Astrocyte (in vitro differentiated cells and primary cell): ENCODE measurements around the gene CALHM2. TPM values are rescaled to one million over a fixed set of nuclear protein-coding genes. Genes with fewer than 3 reads are reported as not detected.
A peak's percentile ranks its signal among the peaks of the same experiment; 100 is the strongest.

ENCODE experiments used
- DNase-seq: peaks from one replicate; pipeline ENCODE4 v3.0.0-alpha.2; 2010; ENCODE audit warnings: low read depth
- FAIRE-seq: peaks from 2 replicates; lab custom pipeline; 2011; peaks lifted over from hg19 to GRCh38; lab: Jason Lieb, UNC
- H2AFZ ChIP-seq: 2 replicates; pipeline ENCODE4 v1.6.0; 2012; ENCODE audit warnings: low read depth, low read length, inconsistent platforms
- H3K27ac ChIP-seq: 2 replicates; pipeline ENCODE4 v1.5.1; 2011; ENCODE audit warnings: low read depth, low read length, inconsistent platforms
- H3K27me3 ChIP-seq: 2 replicates; pipeline ENCODE4 v1.6.0; 2011; ENCODE audit warnings: low read length, inconsistent platforms; ENCODE audit not compliant: insufficient read depth
- H3K36me3 ChIP-seq: 2 replicates; pipeline ENCODE4 v1.5.1; 2011; ENCODE audit warnings: low read length, inconsistent platforms; ENCODE audit not compliant: insufficient read depth
- H3K4me1 ChIP-seq: 2 replicates; pipeline ENCODE4 v1.5.1; 2011; ENCODE audit warnings: low read length, inconsistent platforms; ENCODE audit not compliant: insufficient read depth
- H3K4me2 ChIP-seq: 2 replicates; pipeline ENCODE4 v1.6.0; 2012; ENCODE audit warnings: low read length, inconsistent platforms
- H3K4me3 ChIP-seq: 2 replicates; pipeline ENCODE4 v1.5.1; 2011; ENCODE audit warnings: low read depth, mild to moderate bottlenecking, low read length, inconsistent platforms; ENCODE audit not compliant: insufficient read depth
- H3K79me2 ChIP-seq: 2 replicates; pipeline ENCODE4 v1.6.0; 2012; ENCODE audit warnings: mild to moderate bottlenecking, low read length, inconsistent platforms; ENCODE audit not compliant: insufficient read depth
- H3K9ac ChIP-seq: 2 replicates; pipeline ENCODE4 v1.6.0; 2012; ENCODE audit warnings: mild to moderate bottlenecking, low read length, inconsistent platforms
- H3K9me3 ChIP-seq: 2 replicates; pipeline ENCODE4 v1.5.1; 2012; ENCODE audit warnings: low read depth, mild to moderate bottlenecking, low read length, inconsistent platforms; ENCODE audit not compliant: insufficient read depth
- H4K20me1 ChIP-seq: 2 replicates; pipeline ENCODE4 v1.6.0; 2012; ENCODE audit warnings: low read length, inconsistent platforms; ENCODE audit not compliant: insufficient read depth
- H3K27ac Mint-ChIP-seq: one replicate; pipeline ENCODE4 v1.8.0; 2021; ENCODE audit warnings: mild to moderate bottlenecking, mixed read lengths; ENCODE audit not compliant: unreplicated experiment
- H3K27me3 Mint-ChIP-seq: one replicate; pipeline ENCODE4 v1.8.0; 2021; ENCODE audit warnings: low read depth, mixed read lengths; ENCODE audit not compliant: unreplicated experiment
- H3K36me3 Mint-ChIP-seq: one replicate; pipeline ENCODE4 v1.8.0; 2021; ENCODE audit warnings: low read depth, mixed read lengths; ENCODE audit not compliant: unreplicated experiment
- H3K4me1 Mint-ChIP-seq: one replicate; pipeline ENCODE4 v1.8.0; 2021; ENCODE audit warnings: low read depth, mixed read lengths; ENCODE audit not compliant: unreplicated experiment
- H3K4me3 Mint-ChIP-seq: one replicate; pipeline ENCODE4 v1.8.0; 2021; ENCODE audit warnings: mild to moderate bottlenecking, moderate library complexity, mixed read lengths; ENCODE audit not compliant: unreplicated experiment
- H3K9me3 Mint-ChIP-seq: one replicate; pipeline ENCODE4 v1.8.0; 2021; ENCODE audit warnings: mild to moderate bottlenecking, mixed read lengths; ENCODE audit not compliant: unreplicated experiment
- CTCF ChIP-seq: IDR thresholded peaks from 2 replicates; pipeline ENCODE4 v1.5.1; 2011; ENCODE audit warnings: low read depth, mild to moderate bottlenecking, inconsistent platforms, low read length, moderate library complexity; ENCODE audit not compliant: insufficient read depth
- EZH2 ChIP-seq: IDR thresholded peaks from 2 replicates; pipeline ENCODE4 v1.6.1; 2012; ENCODE audit warnings: mild to moderate bottlenecking, low read length, inconsistent platforms; ENCODE audit not compliant: insufficient read depth
- total RNA-seq: library from RNA; stranded (reverse); gene quantifications from 2 replicates; pipeline ENCODE4 v1.2.1, GENCODE V29; 2021

The CALHM2 gene
- total RNA-seq, 1 donor from 2014 or later, result 1.2 TPM

- Histone ChIP-seq H3K4me2 (no peak overlapping the region), H3K4me1 (no peaks in the 10 kb centered on the region), H3K36me3 (no peaks in the 10 kb centered on the region), H4K20me1 (no peaks in the 10 kb centered on the region), H2AFZ (no peak overlapping the region), H3K79me2 (no peaks in the 10 kb centered on the region), H3K9ac (no peak overlapping the region), H3K27ac (no peak overlapping the region), H3K9me3 (no peaks in the 10 kb centered on the region), H3K27me3 (peaks cover 23% of the 10 kb centered on the region), H3K4me3 (no peak overlapping the region)
- no peak overlapping the region for H3K27ac Mint-ChIP-seq
- H3K4me3 Mint-ChIP-seq, result peak overlapping the region; percentile 20
- no peaks in the 10 kb centered on the region for H3K9me3 Mint-ChIP-seq
- FAIRE-seq, result no peak
- DNase-seq, result no peak
- peaks cover 1% of the 10 kb centered on the region for H3K4me1 Mint-ChIP-seq
- TF ChIP-seq EZH2, result no peak
- no peak for TF ChIP-seq CTCF
- peaks cover 9% of the 10 kb centered on the region for H3K27me3 Mint-ChIP-seq
- no peaks in the 10 kb centered on the region for H3K36me3 Mint-ChIP-seq
Measured at GRCh38 chr10:103476046-103476768, 24.0 kb upstream of the CALHM2 start.

GRCh38 chr10:103475437-103475836, 23.3 kb upstream of the CALHM2 start:
- Histone ChIP-seq H3K36me3 (no peaks in the 10 kb centered on the region), H3K9ac (no peak overlapping the region), H3K79me2 (no peaks in the 10 kb centered on the region), H3K4me2 (no peak overlapping the region), H3K4me1 (no peaks in the 10 kb centered on the region), H2AFZ (no peak overlapping the region), H3K27ac (no peak overlapping the region), H3K27me3 (peaks cover 27% of the 10 kb centered on the region), H4K20me1 (no peaks in the 10 kb centered on the region), H3K4me3 (no peak overlapping the region), H3K9me3 (no peaks in the 10 kb centered on the region)
- TF ChIP-seq CTCF (no peak), EZH2 (no peak)
- Mint-ChIP-seq H3K36me3 (no peaks in the 10 kb centered on the region), H3K4me3 (no peak overlapping the region), H3K9me3 (peaks cover 1% of the 10 kb centered on the region), H3K27me3 (peaks cover 11% of the 10 kb centered on the region), H3K27ac (no peak overlapping the region), H3K4me1 (peaks cover 4% of the 10 kb centered on the region)
- DNase-seq (no peak), FAIRE-seq (no peak)

GRCh38 chr10:103474077-103474476, 21.9 kb upstream of the CALHM2 start:
- Mint-ChIP-seq H3K36me3 (no peaks in the 10 kb centered on the region), H3K27me3 (peaks cover 10% of the 10 kb centered on the region), H3K4me3 (no peak overlapping the region), H3K9me3 (peaks cover 2% of the 10 kb centered on the region), H3K4me1 (peaks cover 4% of the 10 kb centered on the region), H3K27ac (no peak overlapping the region)
- no peak for TF ChIP-seq EZH2
- TF ChIP-seq CTCF, result no peak
- Histone ChIP-seq H4K20me1 (no peaks in the 10 kb centered on the region), H3K9ac (no peak overlapping the region), H3K27ac (no peak overlapping the region), H3K4me3 (no peak overlapping the region), H3K36me3 (no peaks in the 10 kb centered on the region), H3K79me2 (no peaks in the 10 kb centered on the region), H3K9me3 (no peaks in the 10 kb centered on the region), H3K4me1 (no peaks in the 10 kb centered on the region), H3K4me2 (no peak overlapping the region), H3K27me3 (peaks cover 32% of the 10 kb centered on the region), H2AFZ (no peak overlapping the region)
- DNase-seq (no peak), FAIRE-seq (no peak)
